AG09319 (cell line): ENCODE data around the gene HOXA5.

ENCODE experiments used
- DNase-seq: peaks from one replicate; pipeline ENCODE4 v3.0.0-alpha.2; 2010; ENCODE audit warnings: low read depth; ENCODE audit errors: extremely low read depth
- CTCF ChIP-seq: IDR thresholded peaks from 2 replicates; pipeline ENCODE4 v1.5.1; 2011; ENCODE audit warnings: low read depth, mild to moderate bottlenecking, inconsistent platforms, low read length, moderate library complexity

The HOXA5 gene

GRCh38 chr7:27149842-27150567, 6.5 kb upstream of the HOXA5 start:
- DNase-seq = no peak
- TF ChIP-seq CTCF = no peak

- no peak for DNase-seq
- TF ChIP-seq CTCF = no peak
These were observed 5.5 kb upstream of the HOXA5 start for GRCh38 chr7:27148756-27149641.

- no peak for TF ChIP-seq CTCF
- DNase-seq = no peak
These were observed 4.7 kb upstream of the HOXA5 start for GRCh38 chr7:27148031-27148755.

GRCh38 chr7:27147199-27148030, 3.9 kb upstream of the HOXA5 start, which contains the start of gene HOXA6:
Gene HOXA6 (minus strand): TSS chr7:27147774. CDS start chr7:27147749, 25 bp downstream.
- DNase-seq = no peak
- TF ChIP-seq CTCF = no peak

- no peak for TF ChIP-seq CTCF
- DNase-seq = no peak
These were observed 3.2 kb upstream of the HOXA5 start for GRCh38 chr7:27146491-27147198.

GRCh38 chr7:27145914-27146412, 2.5 kb upstream of the HOXA5 start:
- DNase-seq = no peak
- no peak for TF ChIP-seq CTCF
